HG03196 (cell line): ENCODE measurements around the gene ADAM8.
"Not testable (repeated sequence)": the region's sequence is repeated elsewhere in the genome, so short reads cannot be mapped to it uniquely, and the experiment has no call there.

ENCODE experiments used
- ATAC-seq: cut with Tn5 transposase; IDR thresholded peaks from one replicate; pipeline ENCODE4 v1.9.1; 2021; ENCODE audit not compliant: unreplicated experiment

ADAM8 gene

DNA sequence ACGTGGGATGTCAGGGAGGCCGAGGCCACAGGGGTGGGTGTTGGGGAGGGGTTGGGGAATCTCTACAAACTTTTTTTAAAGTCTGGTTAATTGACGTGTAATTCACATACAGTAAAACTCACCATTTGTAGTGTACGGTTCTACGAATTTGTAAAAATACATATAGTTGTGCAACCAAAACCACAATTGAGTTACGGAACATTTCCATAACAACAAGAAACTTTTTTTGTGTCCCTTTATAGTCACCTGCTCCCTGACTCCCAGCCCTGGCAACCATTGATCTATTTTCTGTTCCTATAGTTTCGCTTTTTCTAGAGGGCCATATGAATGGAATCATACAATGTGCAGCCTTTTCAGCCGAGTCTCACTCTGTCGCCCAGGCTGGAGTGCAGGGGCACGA lies 41.9 kb downstream of the ADAM8 start:
- not testable (repeated sequence) for ATAC-seq

DNA sequence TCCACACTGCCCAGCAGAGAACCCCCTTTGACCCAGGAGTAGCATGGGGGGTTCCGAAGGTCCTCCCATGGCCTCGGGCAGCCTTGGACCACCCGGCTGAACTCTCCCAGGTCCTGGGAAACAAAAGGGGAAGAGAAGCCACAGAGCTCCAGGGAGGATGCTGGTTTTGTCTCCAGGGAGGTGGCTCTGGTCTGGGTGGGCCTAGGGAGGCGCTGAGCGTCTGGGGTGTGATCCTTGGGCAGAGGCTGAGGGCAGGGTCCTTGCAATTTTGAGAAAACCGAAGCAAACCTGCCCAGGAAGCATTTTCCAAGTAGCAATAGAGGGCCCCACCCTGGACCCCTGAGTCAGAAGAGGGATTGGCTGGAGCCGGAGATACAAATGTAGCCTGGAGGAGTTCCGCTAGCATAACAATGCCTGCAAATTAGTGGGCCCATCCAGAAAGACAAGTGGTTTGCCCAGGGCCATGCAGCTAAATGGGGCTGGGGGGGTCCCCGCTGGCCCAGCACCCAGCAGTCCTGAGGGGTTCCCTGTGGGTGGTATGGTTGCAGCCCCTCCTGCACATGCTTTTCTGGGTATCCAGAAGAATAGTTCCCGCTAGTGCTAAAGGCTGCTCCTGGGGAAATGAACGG lies 44.6 kb downstream of the ADAM8 start:
- ATAC-seq, result no peak

GRCh38 chr10:133231244-133231945 lies 45.3 kb downstream of the ADAM8 start:
- ATAC-seq, result no peak

DNA sequence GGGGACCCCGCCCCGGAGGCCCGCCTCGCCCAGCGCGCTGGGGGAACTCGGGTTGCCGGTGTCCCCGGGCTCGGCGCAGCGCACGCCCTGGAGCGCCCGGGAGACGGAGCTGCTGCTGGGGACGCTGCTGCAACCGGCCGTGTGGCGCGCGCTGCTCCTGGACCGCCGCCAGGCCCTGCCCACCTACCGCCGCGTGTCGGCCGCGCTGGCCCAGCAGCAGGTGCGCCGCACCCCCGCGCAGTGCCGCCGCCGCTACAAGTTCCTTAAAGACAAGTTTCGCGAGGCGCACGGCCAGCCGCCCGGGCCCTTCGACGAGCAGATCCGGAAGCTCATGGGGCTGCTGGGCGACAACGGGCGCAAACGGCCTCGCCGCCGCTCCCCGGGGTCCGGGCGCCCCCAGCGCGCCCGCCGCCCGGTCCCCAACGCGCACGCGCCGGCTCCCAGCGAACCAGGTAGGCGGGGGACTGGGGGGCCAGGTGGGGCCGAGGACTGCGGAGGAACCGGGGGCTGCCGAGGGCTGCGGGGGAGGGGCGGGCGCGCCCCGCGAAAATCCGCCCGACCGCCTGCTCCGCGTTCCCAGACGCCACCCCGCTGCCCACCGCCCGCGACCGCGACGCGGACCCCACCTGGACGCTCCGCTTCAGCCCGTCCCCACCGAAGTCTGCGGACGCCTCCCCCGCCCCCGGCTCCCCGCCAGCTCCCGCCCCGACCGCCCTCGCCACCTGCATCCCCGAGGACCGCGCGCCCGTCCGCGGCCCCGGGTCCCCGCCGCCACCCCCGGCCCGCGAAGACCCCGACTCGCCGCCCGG lies 46.1 kb downstream of the ADAM8 start:
- no peak for ATAC-seq

DNA sequence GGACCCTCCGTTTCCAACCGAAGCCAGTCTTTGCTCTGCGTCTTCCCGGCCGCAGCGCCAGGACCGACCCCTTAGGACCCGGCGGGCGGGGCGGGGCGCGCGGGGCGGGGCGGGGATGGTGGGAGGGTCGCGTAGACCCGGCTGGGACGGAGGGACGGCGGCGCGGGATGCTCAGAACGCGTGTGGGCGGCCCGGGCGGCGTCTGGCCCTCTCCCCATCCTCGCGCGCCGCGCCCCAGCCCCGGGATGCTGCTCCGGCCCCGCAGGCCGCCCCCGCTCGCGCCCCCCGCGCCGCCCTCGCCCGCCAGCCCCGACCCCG lies 46.7 kb downstream of the ADAM8 start, which contains the start of gene UTF1:
UTF1 (plus strand) TSS at position 174 of the 318 bp plus-strand sequence; CDS start at position 246, 72 bp downstream.
- ATAC-seq, result no peak

DNA sequence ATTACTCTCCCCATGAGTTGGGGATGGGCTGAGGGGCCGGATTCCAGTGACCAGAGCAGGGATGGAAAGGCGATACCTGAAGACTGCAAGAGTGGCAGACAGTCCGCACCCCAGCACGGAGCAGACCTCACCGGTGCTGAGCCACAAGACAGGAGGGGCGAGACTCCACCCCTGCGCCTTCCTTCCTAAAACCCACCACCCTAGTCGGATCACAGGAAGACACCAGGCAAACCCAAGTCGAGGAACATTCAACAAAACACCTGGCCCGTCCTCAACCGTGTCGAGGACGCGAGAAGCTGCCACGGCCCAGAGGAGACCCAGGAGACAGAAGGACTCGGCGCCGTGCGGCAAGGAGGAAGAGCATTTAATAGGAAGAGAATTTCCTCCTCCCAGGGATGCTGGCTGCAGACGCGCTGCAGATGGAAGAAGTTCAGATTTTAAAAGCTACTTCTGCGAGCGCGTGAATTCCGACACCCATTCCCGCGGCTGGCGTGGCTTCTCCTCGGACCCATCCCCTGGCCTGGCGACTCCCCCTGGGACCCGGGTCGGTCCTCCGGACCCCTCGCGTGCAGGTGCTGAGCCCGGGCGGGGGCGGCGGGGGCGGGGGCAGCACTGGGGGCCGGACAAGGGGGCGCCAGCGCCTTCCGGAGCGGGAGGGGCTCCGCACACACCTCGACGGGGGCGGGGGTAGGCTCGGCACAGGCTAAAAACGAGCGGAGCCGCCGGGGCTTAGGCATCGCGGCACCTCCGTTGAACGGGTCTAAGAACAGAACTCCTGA lies 47.2 kb downstream of the ADAM8 start:
- ATAC-seq, result no peak

DNA sequence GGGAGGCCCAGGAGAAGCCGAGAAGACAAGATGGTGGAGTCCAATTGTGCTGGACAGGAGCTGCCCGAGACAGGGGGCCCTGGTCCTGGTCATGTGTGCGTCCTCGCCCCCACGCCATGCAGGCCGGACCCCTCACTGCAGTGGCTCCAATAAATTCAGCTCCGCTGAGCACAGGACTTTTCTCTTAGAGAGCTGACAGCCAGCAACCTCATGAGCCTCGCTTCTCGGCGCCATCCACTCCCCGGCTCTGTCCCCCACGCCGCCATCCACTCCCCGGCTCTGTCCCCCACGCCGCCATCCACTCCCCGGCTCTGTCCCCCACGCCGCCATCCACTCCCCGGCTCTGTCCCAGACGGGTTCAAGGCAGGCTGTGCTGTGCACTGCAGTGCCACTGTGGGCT lies 49.4 kb downstream of the ADAM8 start:
- no peak for ATAC-seq

GRCh38 chr10:133226251-133226808 lies 50.3 kb downstream of the ADAM8 start:
- ATAC-seq, result no peak

- no peak for ATAC-seq
These were observed 50.9 kb downstream of the ADAM8 start for GRCh38 chr10:133225707-133226191.

- ATAC-seq, result no peak
These were observed 51.8 kb downstream of the ADAM8 start for GRCh38 chr10:133224756-133225372.

GRCh38 chr10:133224076-133224475 lies 52.6 kb downstream of the ADAM8 start:
- no peak for ATAC-seq

GRCh38 chr10:133221756-133222155 lies 54.9 kb downstream of the ADAM8 start:
- ATAC-seq, result not testable (repeated sequence)

DNA sequence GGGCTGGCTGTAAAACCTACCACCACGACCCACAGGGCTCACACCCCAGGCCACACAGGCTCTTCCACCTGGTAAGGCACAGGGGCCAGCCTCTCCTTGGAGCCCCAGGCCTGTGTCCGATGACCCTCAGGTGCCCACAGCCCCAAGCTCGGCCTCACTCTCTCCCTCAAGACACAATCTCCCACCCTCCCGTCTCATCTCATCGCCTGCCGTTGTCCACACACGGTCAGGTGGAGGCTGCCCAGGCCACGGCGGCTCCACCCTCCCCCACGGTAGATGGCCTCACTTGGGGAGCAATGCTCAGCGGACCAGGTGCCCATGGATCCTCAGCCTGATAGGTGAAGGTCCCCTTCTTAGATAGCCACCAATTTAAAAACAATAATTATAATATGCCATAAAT lies 55.3 kb downstream of the ADAM8 start:
- ATAC-seq, result no peak

- no peak for ATAC-seq
These were observed 56.9 kb downstream of the ADAM8 start for GRCh38 chr10:133219782-133220181.

GRCh38 chr10:133218891-133219290 lies 57.8 kb downstream of the ADAM8 start:
- no peak for ATAC-seq

GRCh38 chr10:133217800-133218589 lies 58.7 kb downstream of the ADAM8 start:
- no peak for ATAC-seq

GRCh38 chr10:133216776-133217175 lies 59.9 kb downstream of the ADAM8 start:
- no peak for ATAC-seq

GRCh38 chr10:133215586-133215985 lies 61.1 kb downstream of the ADAM8 start:
- ATAC-seq, result no peak
